ENCODE results near the gene IL1RAPL1. TPM values are rescaled to one million over a fixed set of nuclear protein-coding genes. Genes with fewer than 3 reads are reported as not detected.

The IL1RAPL1 gene
- total RNA-seq, 1 donor from 2014 or later = 0.16 TPM

- Mint-ChIP-seq H3K9me3 (ENCODE audit: unreplicated experiment) (no peaks in the 10 kb centered on the region), H3K36me3 (ENCODE audit: low read depth, unreplicated experiment) (no peaks in the 10 kb centered on the region), H3K4me3 (ENCODE audit: unreplicated experiment) (no peak overlapping the region), H3K27ac (ENCODE audit: unreplicated experiment) (no peak overlapping the region), H3K27me3 (ENCODE audit: low read depth, unreplicated experiment) (peaks cover 3% of the 10 kb centered on the region), H3K4me1 (ENCODE audit: low read depth, unreplicated experiment) (no peaks in the 10 kb centered on the region)
- Histone ChIP-seq H3K4me3 (ENCODE audit: insufficient read depth, low read depth, low read length) (peak overlapping the region; percentile 70), H3K27me3 (ENCODE audit: insufficient read depth, low read length) (no peaks in the 10 kb centered on the region), H3K9ac (ENCODE audit: low read length) (peak overlapping the region; percentile 70), H3K36me3 (ENCODE audit: insufficient read depth, low read length) (no peaks in the 10 kb centered on the region), H3K79me2 (ENCODE audit: insufficient read depth, low read length) (no peaks in the 10 kb centered on the region), H3K27ac (ENCODE audit: low read depth, low read length) (no peak overlapping the region), H4K20me1 (ENCODE audit: insufficient read depth, low read length) (no peaks in the 10 kb centered on the region), H3K9me3 (ENCODE audit: insufficient read depth, low read depth, low read length) (no peaks in the 10 kb centered on the region), H3K4me2 (ENCODE audit: low read length) (peak overlapping the region; percentile 90), H2AFZ (ENCODE audit: low read depth, low read length) (peak overlapping the region; percentile 73), H3K4me1 (ENCODE audit: insufficient read depth, low read length) (peaks cover 4% of the 10 kb centered on the region)
- FAIRE-seq (no peak), DNase-seq (ENCODE audit: low read depth) (peak; percentile 39)
- TF ChIP-seq EZH2 (IDR thresholded peaks at IDR 0.05; ENCODE audit: insufficient read depth, low read length) (no peak), CTCF (IDR thresholded peaks at IDR 0.05; ENCODE audit: insufficient read depth, low read depth, low read length) (no peak)
These were observed 960 bp upstream of the IL1RAPL1 start for GRCh38 chrX:28586286-28586685.

DNA sequence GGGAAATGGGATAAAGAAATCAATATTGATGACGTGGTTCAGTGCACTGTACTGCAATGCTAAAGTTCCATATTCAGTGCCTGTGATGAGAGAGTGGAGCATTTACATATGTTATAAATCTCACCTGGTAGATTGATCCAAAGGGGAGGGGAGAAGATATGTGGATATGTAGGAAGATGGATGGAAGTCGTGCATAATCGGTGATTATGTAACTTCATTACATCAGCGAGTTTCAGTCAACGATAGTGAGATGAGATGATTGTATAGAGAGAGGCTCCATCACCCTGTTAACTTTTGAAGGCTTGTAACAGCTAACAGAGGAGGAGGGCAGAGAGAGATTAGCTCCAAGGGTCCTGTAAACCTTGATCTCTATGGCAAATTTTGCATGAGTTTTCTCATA lies 1.8 kb downstream of the IL1RAPL1 start:
- no peak overlapping the region for H3K27ac ChIP-seq (ENCODE audit: low read depth, low read length)
- no peak overlapping the region for H2AFZ ChIP-seq (ENCODE audit: low read depth, low read length)
- no peaks in the 10 kb centered on the region for H3K27me3 ChIP-seq (ENCODE audit: insufficient read depth, low read length)
- H3K4me3 ChIP-seq (ENCODE audit: insufficient read depth, low read depth, low read length) = peak overlapping the region; percentile 70
- Mint-ChIP-seq H3K9me3 (ENCODE audit: unreplicated experiment) (no peaks in the 10 kb centered on the region), H3K27me3 (ENCODE audit: low read depth, unreplicated experiment) (peaks cover 3% of the 10 kb centered on the region), H3K4me3 (ENCODE audit: unreplicated experiment) (no peak overlapping the region), H3K36me3 (ENCODE audit: low read depth, unreplicated experiment) (no peaks in the 10 kb centered on the region), H3K4me1 (ENCODE audit: low read depth, unreplicated experiment) (no peaks in the 10 kb centered on the region), H3K27ac (ENCODE audit: unreplicated experiment) (no peak overlapping the region)
- peak; percentile 5 for DNase-seq (ENCODE audit: low read depth)
- H4K20me1 ChIP-seq (ENCODE audit: insufficient read depth, low read length) = no peaks in the 10 kb centered on the region
- H3K36me3 ChIP-seq (ENCODE audit: insufficient read depth, low read length) = no peaks in the 10 kb centered on the region
- H3K9ac ChIP-seq (ENCODE audit: low read length) = no peak overlapping the region
- peak overlapping the region; percentile 90 for H3K4me2 ChIP-seq (ENCODE audit: low read length)
- FAIRE-seq = peak; percentile 97
- no peaks in the 10 kb centered on the region for H3K79me2 ChIP-seq (ENCODE audit: insufficient read depth, low read length)
- TF ChIP-seq EZH2 (IDR thresholded peaks at IDR 0.05; ENCODE audit: insufficient read depth, low read length) (no peak), CTCF (IDR thresholded peaks at IDR 0.05; ENCODE audit: insufficient read depth, low read depth, low read length) (no peak)
- H3K9me3 ChIP-seq (ENCODE audit: insufficient read depth, low read depth, low read length) = no peaks in the 10 kb centered on the region
- peaks cover 4% of the 10 kb centered on the region for H3K4me1 ChIP-seq (ENCODE audit: insufficient read depth, low read length)

GRCh38 chrX:28590396-28590795 lies 3.1 kb downstream of the IL1RAPL1 start:
- H3K4me3 Mint-ChIP-seq (ENCODE audit: unreplicated experiment) = no peak overlapping the region

More at GRCh38 chrX:28590396-28590795, 3.1 kb downstream of the IL1RAPL1 start:
- FAIRE-seq (peak; percentile 47), DNase-seq (ENCODE audit: low read depth) (peak; percentile 16)
- H3K4me1 ChIP-seq (ENCODE audit: insufficient read depth, low read length) = peaks cover 4% of the 10 kb centered on the region
- no peak overlapping the region for H3K4me3 ChIP-seq (ENCODE audit: insufficient read depth, low read depth, low read length)
- H3K27me3 ChIP-seq (ENCODE audit: insufficient read depth, low read length) = no peaks in the 10 kb centered on the region
- Mint-ChIP-seq H3K27ac (ENCODE audit: unreplicated experiment) (no peak overlapping the region), H3K36me3 (ENCODE audit: low read depth, unreplicated experiment) (no peaks in the 10 kb centered on the region), H3K27me3 (ENCODE audit: low read depth, unreplicated experiment) (peaks cover 3% of the 10 kb centered on the region), H3K4me1 (ENCODE audit: low read depth, unreplicated experiment) (no peaks in the 10 kb centered on the region), H3K9me3 (ENCODE audit: unreplicated experiment) (no peaks in the 10 kb centered on the region)
- H2AFZ ChIP-seq (ENCODE audit: low read depth, low read length) = no peak overlapping the region
- no peak for TF ChIP-seq CTCF (IDR thresholded peaks at IDR 0.05; ENCODE audit: insufficient read depth, low read depth, low read length)
- TF ChIP-seq EZH2 (IDR thresholded peaks at IDR 0.05; ENCODE audit: insufficient read depth, low read length) = no peak
- no peaks in the 10 kb centered on the region for H3K9me3 ChIP-seq (ENCODE audit: insufficient read depth, low read depth, low read length)
- H3K27ac ChIP-seq (ENCODE audit: low read depth, low read length) = no peak overlapping the region
- H4K20me1 ChIP-seq (ENCODE audit: insufficient read depth, low read length) = no peaks in the 10 kb centered on the region
- H3K4me2 ChIP-seq (ENCODE audit: low read length) = peak overlapping the region; percentile 90
- H3K9ac ChIP-seq (ENCODE audit: low read length) = no peak overlapping the region
- H3K79me2 ChIP-seq (ENCODE audit: insufficient read depth, low read length) = no peaks in the 10 kb centered on the region
- H3K36me3 ChIP-seq (ENCODE audit: insufficient read depth, low read length) = no peaks in the 10 kb centered on the region
